OCI-LY7 (cell line): ENCODE data around the gene ADRA2B.
A peak's percentile ranks its signal among the peaks of the same experiment; 100 is the strongest.

Experiments
- CTCF ChIP-seq: fragments of 200-600 bp; sonication (generic); conservative IDR thresholded peaks from 2 replicates; pipeline ENCODE4 v1.5.1; 2014; ENCODE audit warnings: mild to moderate bottlenecking, antibody characterized with exemption, low read length, moderate library complexity, mixed read lengths
- EZH2phosphoT487 ChIP-seq: fragments of 200-600 bp; sonication (generic); IDR thresholded peaks from 2 replicates; pipeline ENCODE4 v1.6.1; 2018; ENCODE audit warnings: low read depth, borderline replicate concordance, mild to moderate bottlenecking, mixed run types, antibody characterized with exemption, low read length, moderate library complexity, mixed read lengths

GRCh38 chr2:96142217-96143113 lies 26.1 kb upstream of the ADRA2B start:
- TF ChIP-seq CTCF (peak; percentile 81), EZH2phosphoT487 (no peak)
